SK-MEL-5 (cell line): ENCODE results near the gene CDH16. TPM values are rescaled to one million over a fixed set of nuclear protein-coding genes. Genes with fewer than 3 reads are reported as not detected.
"Not testable (repeated sequence)": the region's sequence is repeated elsewhere in the genome, so short reads cannot be mapped to it uniquely, and the experiment has no call there.

ENCODE experiments used
- DNase-seq: peaks from one replicate; pipeline ENCODE4 v3.0.0-alpha.2; 2016; ENCODE audit warnings: low read depth, low spot score
- in situ Hi-C: cut with HindIII; loops from 2 replicates; pipeline ENCODE4 v1.10.0; 2016; ENCODE audit warnings: low sequenced_read_pairs, high pct_unique_total_duplicates, low pct_unique_long_range_greater_than_20kb
- polyA plus RNA-seq, 2 experiments: library from polyadenylated mRNA; depleted of rRNA; stranded (reverse); fragments of >200 nt; gene quantifications; 2 replicates each; pipeline ENCODE4 v1.2.3, GENCODE V29; 2015
- total RNA-seq: library from RNA; depleted of rRNA; stranded (reverse); fragments of >200 nt; shearing (Covaris generic); gene quantifications from 2 replicates; pipeline ENCODE4 v1.2.3, GENCODE V29; 2014; rRNA removed

CDH16 gene
- total RNA-seq: not detected in 2 replicates
- polyA plus RNA-seq (2015; cell fraction: cytosol; rRNA removed): not detected in 2 replicates
- polyA plus RNA-seq (2015; cell fraction: nucleus; rRNA removed): not detected in 2 replicates

- DNase-seq: no peak
- in situ Hi-C loops: no loop called here
Measured at GRCh38 chr16:66918803-66919568, at the start of gene CDH16. TSS of gene CDH16 (minus strand) at chr16:66918885. CDS start at chr16:66918065, 820 bp downstream.

GRCh38 chr16:66964049-66964448 lies 45.4 kb upstream of the CDH16 start:
- in situ Hi-C loops: no loop called here
- DNase-seq: no peak

GRCh38 chr16:66961914-66962313 lies 43.2 kb upstream of the CDH16 start:
- in situ Hi-C loops: no loop called here

GRCh38 chr16:66961065-66961744 lies 42.5 kb upstream of the CDH16 start, which contains the start of gene CES3:
TSS of gene CES3 (plus strand) at chr16:66961266. CDS start at chr16:66961308, 42 bp downstream.
- peak; percentile 83 for DNase-seq
- in situ Hi-C loops: no loop called here

More at GRCh38 chr16:66961914-66962313, 43.2 kb upstream of the CDH16 start:
- no peak for DNase-seq

DNA sequence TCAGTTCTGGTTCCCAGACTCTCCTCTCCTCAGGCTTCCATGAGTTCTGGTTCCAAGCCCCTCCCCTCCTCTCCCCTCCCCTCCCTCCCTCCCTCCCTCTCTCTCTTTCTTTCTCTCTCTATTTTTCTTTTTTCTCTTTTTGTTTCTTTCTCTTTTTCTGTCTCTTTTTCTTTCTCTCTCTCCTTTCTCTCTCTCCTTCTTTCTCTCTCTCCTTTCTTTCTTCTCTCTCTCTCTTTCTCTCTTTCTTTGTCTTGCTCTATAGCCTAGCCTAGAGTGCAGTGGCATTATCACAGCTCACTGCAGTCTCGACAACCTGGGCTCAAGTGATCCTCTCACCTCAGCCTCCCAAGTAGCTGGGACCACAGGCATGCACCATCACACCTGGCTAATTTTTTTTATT lies 41.6 kb upstream of the CDH16 start:
- in situ Hi-C loops: no loop called here
- no peak for DNase-seq

GRCh38 chr16:66959704-66960161 lies 41.0 kb upstream of the CDH16 start:
- in situ Hi-C loops: no loop called here
- no peak for DNase-seq

DNA sequence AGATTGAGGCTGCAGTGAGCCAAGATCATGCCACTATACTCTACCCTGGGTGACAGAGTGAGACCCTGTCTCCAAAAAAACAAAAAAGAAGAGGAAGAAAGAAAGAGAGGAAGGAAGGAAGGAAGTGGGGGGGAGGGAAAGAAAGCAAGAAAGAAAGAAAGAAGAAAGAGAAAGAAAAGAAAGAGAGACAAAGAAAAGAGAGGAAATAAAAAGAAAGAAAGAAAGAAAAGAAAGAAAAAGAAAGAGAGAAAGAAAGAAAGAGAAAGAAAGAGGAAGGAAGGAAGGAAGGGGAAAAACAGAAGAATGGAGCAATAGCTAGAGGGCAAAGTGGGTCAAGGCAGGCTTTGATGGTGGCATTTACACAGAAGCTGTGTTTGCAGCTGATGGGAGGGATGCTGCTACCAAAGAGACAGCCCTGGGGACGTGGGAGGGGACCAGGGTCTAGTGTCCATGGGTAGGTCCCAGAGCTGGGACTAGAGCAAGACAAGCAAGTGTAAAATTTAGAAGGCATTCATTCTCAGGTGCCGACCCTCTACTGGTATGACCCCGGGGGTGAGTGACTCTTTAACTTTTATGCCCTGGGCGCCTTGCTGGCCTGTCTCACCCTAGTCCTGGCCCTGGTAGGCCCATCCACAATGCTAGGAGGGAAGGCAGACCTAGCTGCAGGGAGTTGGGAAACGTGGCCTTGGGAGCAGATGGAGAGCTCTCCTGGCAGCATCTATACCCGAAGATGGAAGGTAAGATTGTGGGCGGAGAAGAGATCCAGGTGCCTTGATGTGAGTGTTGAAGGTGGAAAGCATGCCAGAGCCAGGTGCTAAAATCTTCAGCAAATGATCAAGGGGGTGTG lies 40.4 kb upstream of the CDH16 start:
- in situ Hi-C loops: no loop called here

GRCh38 chr16:66956154-66956457 lies 37.4 kb upstream of the CDH16 start:
- DNase-seq, in situ Hi-C loops: not testable (repeated sequence)

More for the DNA sequence above, 40.4 kb upstream of the CDH16 start:
- no peak for DNase-seq

DNA sequence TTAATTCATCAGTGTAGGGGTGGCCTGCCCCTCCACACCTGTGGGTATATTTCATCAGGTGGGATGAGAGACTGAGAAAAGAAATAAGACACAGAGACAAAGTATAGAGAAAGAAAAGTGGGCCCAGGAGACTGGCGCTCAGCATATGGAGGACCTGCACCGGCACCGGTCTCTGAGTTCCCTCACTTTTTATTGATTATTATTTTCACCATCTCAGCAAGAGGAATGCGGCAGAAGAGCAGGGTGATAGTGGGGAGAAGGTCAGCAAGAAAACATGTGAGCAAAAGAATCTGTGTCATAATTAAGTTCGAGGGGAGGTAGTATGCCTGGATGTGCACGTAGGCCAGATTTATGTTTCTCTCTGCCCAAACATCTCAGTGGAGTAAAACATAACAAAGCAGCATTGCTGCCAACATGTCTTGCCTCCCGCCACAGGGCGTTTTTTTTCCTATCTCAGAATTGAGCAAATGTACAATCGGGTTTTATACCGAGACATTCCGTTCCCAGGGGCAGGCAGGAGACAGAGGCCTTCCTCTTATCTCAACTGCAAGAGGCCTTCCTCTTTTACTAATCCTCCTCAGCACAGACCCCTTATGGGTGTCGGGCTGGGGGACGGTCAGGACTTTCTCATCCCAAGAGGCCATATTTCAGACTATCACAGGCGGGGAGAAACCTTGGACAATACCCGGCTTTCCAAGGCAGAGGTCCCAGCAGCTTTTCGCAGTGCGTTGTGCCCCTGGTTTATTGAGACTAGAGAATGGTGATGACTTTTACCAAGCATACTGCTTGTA lies 36.9 kb upstream of the CDH16 start:
- in situ Hi-C loops, DNase-seq: not testable (repeated sequence)

DNA sequence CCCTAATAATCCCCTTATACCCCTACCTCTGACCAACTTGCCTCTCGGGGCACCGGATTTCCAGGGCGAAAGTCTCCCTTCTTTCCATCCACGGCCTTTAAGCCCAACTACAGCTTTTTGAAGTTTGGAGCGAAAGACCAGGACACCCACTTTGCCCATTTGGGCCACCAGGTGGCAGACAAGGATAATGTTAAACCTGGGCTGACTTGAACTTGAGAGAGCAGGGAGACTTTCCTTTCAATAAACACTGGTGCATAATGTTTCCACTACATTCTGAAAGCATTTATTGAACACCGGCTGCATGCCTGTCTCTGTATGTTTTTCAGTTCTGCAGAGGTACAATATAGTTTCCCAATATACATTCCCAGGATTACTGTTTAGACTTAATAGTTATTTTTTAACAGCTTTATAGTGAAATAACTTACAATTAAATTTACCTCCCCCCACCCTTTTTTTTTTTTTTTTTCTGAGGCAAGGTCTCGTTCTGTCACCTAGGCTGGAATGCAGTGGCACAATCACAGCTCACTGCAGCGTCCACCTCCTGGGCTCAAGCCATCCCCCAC lies 35.5 kb upstream of the CDH16 start:
- DNase-seq: peak; percentile 83
- in situ Hi-C loops: no loop called here

- in situ Hi-C loops: no loop called here
- DNase-seq: no peak
Measured at GRCh38 chr16:66953462-66954096, 34.9 kb upstream of the CDH16 start.

GRCh38 chr16:66952430-66953110 lies 33.9 kb upstream of the CDH16 start:
- in situ Hi-C loops: no loop called here

DNA sequence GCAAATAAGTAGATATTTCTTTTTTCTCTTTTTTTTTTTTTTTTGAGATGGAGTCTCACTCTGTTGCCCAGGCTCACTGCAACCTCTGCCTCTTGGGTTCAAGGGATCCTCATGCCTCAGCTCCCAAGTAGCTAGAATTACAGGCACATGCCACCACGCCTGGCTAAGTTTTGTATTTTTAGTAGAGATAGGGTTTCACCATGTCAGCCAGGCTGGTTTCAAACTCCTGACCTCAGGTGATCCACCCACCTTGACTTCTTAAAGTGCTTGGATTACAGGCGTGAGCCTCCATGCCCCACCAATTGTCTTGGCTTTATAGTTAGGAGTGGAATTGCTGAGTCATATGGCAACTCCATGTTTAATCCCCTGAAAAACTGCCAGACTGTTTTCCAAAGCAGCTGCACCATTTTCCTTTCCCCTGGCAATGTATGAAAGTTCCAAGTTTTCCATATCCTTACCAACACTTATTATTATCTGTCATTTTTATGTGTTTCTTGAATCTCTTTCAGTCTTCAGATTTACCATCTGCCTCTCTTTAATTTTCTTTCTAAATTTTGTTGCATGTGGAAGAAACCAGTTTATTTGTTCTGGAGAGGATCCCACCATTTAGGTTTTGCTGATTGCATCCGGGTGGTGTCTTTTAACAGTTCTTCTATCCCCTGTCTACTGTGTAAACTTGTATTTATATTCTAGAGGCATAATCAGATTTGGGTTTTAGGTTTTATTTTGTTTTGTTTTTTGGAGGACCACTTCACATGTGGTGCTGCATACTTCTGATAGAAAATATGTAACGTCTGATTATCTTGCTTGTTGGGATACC lies 32.5 kb upstream of the CDH16 start:
- in situ Hi-C loops: no loop called here
- DNase-seq: no peak

More at GRCh38 chr16:66952430-66953110, 33.9 kb upstream of the CDH16 start:
- DNase-seq: no peak

DNA sequence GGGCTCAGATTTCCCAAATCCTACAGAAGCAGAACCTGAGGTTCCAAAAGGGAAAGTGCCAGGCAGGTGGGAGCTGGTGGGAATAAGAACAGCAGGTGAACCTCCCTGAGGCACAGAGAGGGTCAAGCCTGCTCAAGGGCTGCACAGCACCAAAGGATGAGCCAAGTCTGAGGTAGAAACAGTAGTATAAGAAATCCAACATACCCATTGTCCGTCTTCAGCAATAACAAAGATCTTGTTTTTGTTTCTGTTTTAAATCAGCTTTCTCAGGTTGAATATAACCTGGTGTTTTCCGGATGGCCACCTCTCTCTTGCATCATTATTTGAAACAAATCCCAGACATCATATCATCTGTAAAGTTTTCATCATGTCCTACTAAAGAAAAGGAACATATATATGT lies 31.8 kb upstream of the CDH16 start:
- DNase-seq: no peak
- in situ Hi-C loops: no loop called here

DNA sequence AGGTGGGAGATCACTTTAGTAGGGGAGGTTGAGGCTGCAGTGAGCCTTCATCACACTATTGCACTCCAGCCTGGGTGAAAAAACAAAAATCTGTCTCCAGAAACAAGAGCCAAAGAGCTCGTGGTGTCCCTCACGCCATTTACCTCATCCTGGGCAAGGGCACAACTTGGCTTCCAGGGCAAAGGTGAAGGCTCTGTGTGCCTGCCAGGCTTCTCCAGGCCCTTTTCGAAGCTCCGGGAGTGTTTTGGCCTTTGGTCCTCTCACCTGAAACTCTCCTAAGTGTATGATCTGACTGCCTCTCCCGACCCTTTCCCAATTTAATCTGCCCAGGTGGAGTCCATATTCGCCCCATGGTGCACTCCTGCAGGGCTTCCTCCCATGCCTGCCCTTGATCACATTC lies 30.8 kb upstream of the CDH16 start:
- in situ Hi-C loops: no loop called here

More for the DNA sequence above, 30.8 kb upstream of the CDH16 start:
- no peak for DNase-seq
